ENCODE measurements around the gene ITGA2B. TPM values are rescaled to one million over a fixed set of nuclear protein-coding genes. Genes with fewer than 3 reads are reported as not detected.
"Not testable (repeated sequence)": the region's sequence is repeated elsewhere in the genome, so short reads cannot be mapped to it uniquely, and the experiment has no call there.

Gene ITGA2B
- total and polyA plus RNA-seq, 5 donors: 3.4 to 14.3 (median 7.5) TPM

DNA sequence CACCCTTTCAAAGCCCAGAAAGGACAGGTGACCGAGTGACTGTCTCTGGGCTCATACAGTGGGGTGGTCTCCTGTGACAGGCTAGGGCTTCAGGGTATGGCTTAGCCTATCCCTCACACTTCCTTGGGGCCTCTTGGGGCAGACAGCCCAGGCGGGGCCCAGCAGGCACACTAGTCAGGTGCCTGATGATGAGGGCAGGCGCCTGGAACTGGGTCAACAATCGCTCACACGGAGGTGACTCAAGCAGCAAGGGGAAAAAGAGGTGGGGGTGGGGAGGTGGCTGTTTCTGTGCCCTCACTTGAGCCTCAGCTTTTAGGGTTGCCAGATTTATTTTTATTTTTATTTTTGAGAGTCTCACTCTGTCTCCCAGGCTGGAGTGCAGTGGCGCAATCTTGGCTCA, 50.7 kb downstream of the ITGA2B start:
- H3K4me3 ChIP-seq (ENCODE audit: low read length): no peak overlapping the region
- peak in 1 of 3 donors; percentile 74 for DNase-seq
- no peaks in the 10 kb centered on the region for H3K9me3 ChIP-seq (ENCODE audit: control insufficient read depth, low read length)
- no peaks in the 10 kb centered on the region for H3K4me1 ChIP-seq (ENCODE audit: control insufficient read depth, insufficient read depth, low read length)
- peak; percentile 40 to 79 for ATAC-seq
- H3K27me3 ChIP-seq (ENCODE audit: control insufficient read depth, insufficient read depth): no peaks in the 10 kb centered on the region
- intact Hi-C loops (cut with DNase I): no loop called here
- WGBS: 52% methylated on average over 6 of the region's 6 CpGs
- H3K27ac ChIP-seq (ENCODE audit: low read length): peak overlapping the region; percentile 1

DNA sequence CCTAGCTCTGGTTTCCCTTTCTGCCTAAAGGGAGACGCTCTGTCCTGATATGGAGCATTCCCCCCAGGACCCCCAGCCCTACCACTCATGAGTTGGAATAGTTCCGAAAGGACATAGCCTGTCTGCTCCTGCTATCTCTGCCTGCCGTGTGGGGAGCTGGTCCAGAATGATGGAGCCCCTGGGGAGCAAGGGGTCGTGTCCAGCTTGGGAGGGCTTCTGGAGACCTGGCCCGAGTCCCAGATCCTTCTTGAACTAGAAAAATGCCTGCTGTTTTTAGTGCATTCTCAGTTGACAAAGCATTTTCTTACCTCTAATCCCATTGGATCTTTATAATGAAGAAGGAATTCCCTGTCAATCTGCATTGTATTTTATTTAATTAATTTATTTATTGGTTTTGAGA, 53.5 kb downstream of the ITGA2B start:
- 25% methylated on average over 5 of the region's 5 CpGs for WGBS

DNA sequence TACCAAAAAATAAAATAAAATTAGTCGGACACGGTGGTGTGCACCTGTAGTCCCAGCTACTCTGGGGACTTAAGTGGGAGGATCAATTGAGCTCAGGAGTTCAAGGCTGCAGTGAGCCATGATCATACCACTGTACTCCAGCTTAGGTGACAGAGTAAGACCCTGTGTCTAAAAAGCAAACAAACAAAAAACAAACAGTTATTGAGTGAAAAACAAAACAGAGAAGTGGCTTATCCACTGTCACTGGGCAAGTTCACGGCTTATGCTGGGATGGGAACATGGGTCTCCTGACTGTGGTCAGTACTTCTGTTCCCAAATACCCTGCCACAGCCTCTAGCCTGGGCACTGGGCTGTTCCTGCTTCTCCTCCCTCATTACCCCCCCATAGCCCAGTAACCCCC, 53.9 kb downstream of the ITGA2B start:
- H3K4me3 ChIP-seq (ENCODE audit: low read length): no peak overlapping the region
- no peaks in the 10 kb centered on the region for H3K4me1 ChIP-seq (ENCODE audit: control insufficient read depth, insufficient read depth, low read length)
- no peaks in the 10 kb centered on the region for H3K27me3 ChIP-seq (ENCODE audit: control insufficient read depth, insufficient read depth)
- intact Hi-C loops (cut with DNase I): no loop called here
- ATAC-seq (no peak), DNase-seq (no peak)
- H3K9me3 ChIP-seq (ENCODE audit: control insufficient read depth, low read length): no peaks in the 10 kb centered on the region
- WGBS: 65% methylated on average over 3 of the region's 3 CpGs
- H3K27ac ChIP-seq (ENCODE audit: low read length): no peak overlapping the region

More for the DNA sequence above, 53.5 kb downstream of the ITGA2B start:
- H3K4me1 ChIP-seq (ENCODE audit: control insufficient read depth, insufficient read depth, low read length): no peaks in the 10 kb centered on the region
- DNase-seq: no peak
- no peak overlapping the region for H3K4me3 ChIP-seq (ENCODE audit: low read length)
- H3K27ac ChIP-seq (ENCODE audit: low read length): no peak overlapping the region
- intact Hi-C loops (cut with DNase I): no loop called here
- no peak for ATAC-seq
- no peaks in the 10 kb centered on the region for H3K27me3 ChIP-seq (ENCODE audit: control insufficient read depth, insufficient read depth)
- H3K9me3 ChIP-seq (ENCODE audit: control insufficient read depth, low read length): no peaks in the 10 kb centered on the region

DNA sequence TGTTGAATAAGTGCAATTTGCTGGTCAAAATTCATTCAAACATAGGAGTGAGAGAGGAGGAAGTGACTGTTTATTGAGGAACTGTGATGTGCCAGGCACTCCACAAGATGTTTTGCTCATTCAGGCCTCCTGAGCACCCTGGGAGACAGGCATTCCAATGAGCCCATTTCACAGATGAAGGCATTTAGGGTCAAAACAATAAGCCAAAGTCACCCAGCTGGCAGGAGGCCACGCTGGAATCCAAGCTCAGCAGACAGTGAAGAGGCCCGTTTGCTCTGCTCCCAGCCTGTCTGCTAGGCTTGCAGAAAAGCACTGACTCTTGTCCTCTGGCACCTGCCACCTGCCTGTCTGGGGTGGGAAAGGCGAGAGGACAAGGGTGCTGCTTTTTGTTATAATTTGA, 54.7 kb downstream of the ITGA2B start:
- Histone ChIP-seq H3K4me1 (ENCODE audit: control insufficient read depth, insufficient read depth, low read length) (no peaks in the 10 kb centered on the region), H3K9me3 (ENCODE audit: control insufficient read depth, low read length) (no peaks in the 10 kb centered on the region), H3K4me3 (ENCODE audit: low read length) (no peak overlapping the region), H3K27ac (ENCODE audit: low read length) (no peak overlapping the region), H3K27me3 (ENCODE audit: control insufficient read depth, insufficient read depth) (no peaks in the 10 kb centered on the region)
- ATAC-seq (no peak), DNase-seq (no peak)
- WGBS: 47% methylated on average over 3 of the region's 3 CpGs
- intact Hi-C loops (cut with DNase I): loop anchor here in 1 of 4 donors (5.0 kb wide), 1 partner anchor 122 kb away; no protein-coding TSS in a partner anchor

DNA sequence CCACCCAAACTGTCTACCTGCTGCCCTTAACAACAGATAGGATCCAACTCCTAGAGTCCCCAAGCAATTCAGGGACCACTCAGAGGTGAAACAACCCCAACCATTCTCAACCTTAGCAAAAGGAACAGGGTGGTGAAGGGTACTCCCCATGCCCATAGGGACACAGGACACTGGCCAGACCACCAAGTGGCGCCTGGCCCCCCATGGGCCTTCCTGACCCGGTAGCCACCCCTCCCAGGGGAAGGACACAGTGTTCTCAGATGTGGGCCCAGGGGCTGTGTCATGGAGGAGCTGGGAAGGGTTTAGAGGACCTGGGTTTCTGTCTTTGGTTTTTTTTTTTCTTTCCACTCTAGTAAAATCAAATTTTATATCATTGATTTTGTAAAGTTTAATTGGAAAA, 55.1 kb downstream of the ITGA2B start:
- intact Hi-C loops (cut with DNase I): loop anchor here in 1 of 4 donors (5.0 kb wide), 1 partner anchor 122 kb away; no protein-coding TSS in a partner anchor
- Histone ChIP-seq H3K27me3 (ENCODE audit: control insufficient read depth, insufficient read depth) (no peaks in the 10 kb centered on the region), H3K4me3 (ENCODE audit: low read length) (no peak overlapping the region), H3K9me3 (ENCODE audit: control insufficient read depth, low read length) (no peaks in the 10 kb centered on the region), H3K27ac (ENCODE audit: low read length) (no peak overlapping the region), H3K4me1 (ENCODE audit: control insufficient read depth, insufficient read depth, low read length) (no peaks in the 10 kb centered on the region)
- DNase-seq: peak in 1 of 3 donors; percentile 48
- no peak for ATAC-seq
- 60% methylated on average over 2 of the region's 2 CpGs for WGBS

DNA sequence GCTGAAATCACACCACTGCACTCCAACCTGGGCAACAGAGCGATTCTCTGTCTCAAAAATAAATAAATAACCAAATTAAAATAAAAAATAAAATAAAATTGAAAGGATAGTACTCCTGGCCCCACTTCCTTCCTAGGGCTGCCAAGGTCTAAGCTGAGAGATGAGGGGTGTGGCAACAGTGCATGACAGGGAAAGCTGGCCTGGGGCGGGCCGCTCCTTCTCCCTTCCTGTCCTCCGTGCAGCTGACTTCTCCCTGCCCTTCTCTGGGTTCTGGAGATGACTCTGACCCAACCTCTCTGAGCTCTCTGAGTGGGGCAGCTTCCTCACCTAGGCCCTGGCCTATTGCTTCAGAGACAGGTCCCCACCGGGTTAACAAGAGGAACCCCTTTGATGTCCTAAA, 56.1 kb downstream of the ITGA2B start:
- WGBS: 60% methylated on average over 5 of the region's 5 CpGs
- intact Hi-C loops (cut with DNase I): loop anchor here in 1 of 4 donors (5.0 kb wide), 1 partner anchor 121 kb away; no protein-coding TSS in a partner anchor
- peak; percentile 44 to 56 for ATAC-seq

DNA sequence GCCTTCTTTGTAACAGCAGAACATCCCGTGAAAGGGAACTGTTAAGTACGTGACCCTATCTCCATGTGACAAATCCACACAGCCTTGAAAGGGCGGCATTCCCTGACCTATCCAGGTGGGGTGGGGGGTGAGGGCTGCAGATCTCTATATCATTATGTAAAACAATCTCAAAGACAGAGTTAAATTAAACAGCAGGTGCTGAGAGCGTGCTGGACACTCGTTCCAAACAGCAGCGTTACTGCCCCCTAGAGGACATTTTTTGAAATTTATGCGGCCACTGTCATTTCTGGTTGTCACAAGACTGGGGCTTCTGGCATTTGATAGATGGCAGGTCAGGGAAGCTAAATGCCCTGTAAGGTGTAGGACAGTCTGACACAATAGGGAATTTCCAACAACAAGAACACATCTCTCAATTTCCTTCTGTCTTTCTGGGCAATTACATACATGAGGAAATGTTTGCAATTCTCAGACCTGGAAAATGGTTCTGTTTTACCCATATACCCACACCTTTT, 58.1 kb downstream of the ITGA2B start:
- no peaks in the 10 kb centered on the region for H3K27me3 ChIP-seq (ENCODE audit: control insufficient read depth, insufficient read depth)
- H3K4me1 ChIP-seq (ENCODE audit: control insufficient read depth, insufficient read depth, low read length): no peaks in the 10 kb centered on the region
- H3K9me3 ChIP-seq (ENCODE audit: control insufficient read depth, low read length): no peaks in the 10 kb centered on the region
- 0% methylated on average over 7 of the region's 7 CpGs for WGBS
- ATAC-seq (peak in 1 of 2 donors; percentile 9), DNase-seq (peak in 2 of 3 donors; percentile 63 to 77)
- no peak overlapping the region for H3K27ac ChIP-seq (ENCODE audit: low read length)
- no peak overlapping the region for H3K4me3 ChIP-seq (ENCODE audit: low read length)
- intact Hi-C loops (cut with DNase I): loop anchor here in 1 of 4 donors (5.0 kb wide), 1 partner anchor 119 kb away; no protein-coding TSS in a partner anchor

More for the DNA sequence above, 56.1 kb downstream of the ITGA2B start:
- peak in 1 of 3 donors; percentile 76 for DNase-seq
- Histone ChIP-seq H3K27me3 (ENCODE audit: control insufficient read depth, insufficient read depth) (no peaks in the 10 kb centered on the region), H3K4me1 (ENCODE audit: control insufficient read depth, insufficient read depth, low read length) (no peaks in the 10 kb centered on the region), H3K4me3 (ENCODE audit: low read length) (no peak overlapping the region), H3K27ac (ENCODE audit: low read length) (no peak overlapping the region), H3K9me3 (ENCODE audit: control insufficient read depth, low read length) (no peaks in the 10 kb centered on the region)

DNA sequence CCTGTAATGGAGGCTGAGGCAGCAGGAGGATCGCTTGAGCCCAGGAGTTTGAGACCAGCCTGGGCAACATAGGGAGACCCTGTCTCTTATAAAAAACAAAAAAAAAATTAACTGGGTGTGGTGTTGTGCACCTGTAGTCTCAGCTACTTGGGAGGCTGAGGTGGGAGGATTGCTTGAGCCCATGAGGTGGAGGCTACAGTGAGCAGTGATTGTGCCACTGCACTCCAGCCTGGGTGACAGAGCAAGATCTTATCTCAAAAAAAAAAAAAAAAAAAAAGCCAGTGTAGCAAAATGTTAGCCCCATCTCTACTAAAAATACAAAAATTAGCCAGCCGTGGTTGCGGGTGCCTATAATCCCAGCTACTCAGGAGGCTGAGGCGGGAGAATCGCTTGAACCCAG, 59.2 kb downstream of the ITGA2B start:
- not testable (repeated sequence) for ATAC-seq; DNase-seq; H3K27ac ChIP-seq (ENCODE audit: low read length); H3K9me3 ChIP-seq (ENCODE audit: control insufficient read depth, low read length); H3K4me1 ChIP-seq (ENCODE audit: control insufficient read depth, insufficient read depth, low read length); H3K4me3 ChIP-seq (ENCODE audit: low read length); H3K27me3 ChIP-seq (ENCODE audit: control insufficient read depth, insufficient read depth)
- intact Hi-C loops (cut with DNase I): loop anchor here in 1 of 4 donors (5.0 kb wide), 1 partner anchor 118 kb away; no protein-coding TSS in a partner anchor
- WGBS: 91% methylated on average over 5 of the region's 5 CpGs

DNA sequence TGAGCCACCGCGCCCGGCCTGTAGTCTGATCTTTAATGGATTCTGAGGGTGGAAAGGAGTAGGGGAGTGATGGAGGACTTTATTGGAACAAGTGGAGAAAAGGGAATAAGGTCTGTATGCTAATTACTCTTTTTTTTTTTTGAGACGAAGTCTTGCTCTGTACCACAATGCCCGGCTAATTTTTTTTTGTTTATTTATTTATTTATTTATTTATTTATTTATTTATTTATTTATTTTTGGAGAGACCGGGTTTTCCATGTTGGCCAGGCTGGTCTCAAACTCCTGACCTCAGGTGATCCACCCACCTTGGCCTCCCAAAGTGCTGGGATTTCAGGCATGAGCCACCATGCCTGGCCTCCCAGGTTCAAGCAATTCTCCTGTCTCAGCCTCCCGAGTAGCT, 59.9 kb downstream of the ITGA2B start:
- H3K27ac ChIP-seq (ENCODE audit: low read length); H3K27me3 ChIP-seq (ENCODE audit: control insufficient read depth, insufficient read depth); H3K4me3 ChIP-seq (ENCODE audit: low read length); H3K9me3 ChIP-seq (ENCODE audit: control insufficient read depth, low read length); ATAC-seq; H3K4me1 ChIP-seq (ENCODE audit: control insufficient read depth, insufficient read depth, low read length): not testable (repeated sequence)
- peak in 1 of 3 donors; percentile 37 for DNase-seq
- 84% methylated on average over 7 of the region's 7 CpGs for whole genome bisulfite sequencing
- intact Hi-C loops (cut with DNase I): loop anchor here in 1 of 4 donors (5.0 kb wide), 1 partner anchor 117 kb away; no protein-coding TSS in a partner anchor

DNA sequence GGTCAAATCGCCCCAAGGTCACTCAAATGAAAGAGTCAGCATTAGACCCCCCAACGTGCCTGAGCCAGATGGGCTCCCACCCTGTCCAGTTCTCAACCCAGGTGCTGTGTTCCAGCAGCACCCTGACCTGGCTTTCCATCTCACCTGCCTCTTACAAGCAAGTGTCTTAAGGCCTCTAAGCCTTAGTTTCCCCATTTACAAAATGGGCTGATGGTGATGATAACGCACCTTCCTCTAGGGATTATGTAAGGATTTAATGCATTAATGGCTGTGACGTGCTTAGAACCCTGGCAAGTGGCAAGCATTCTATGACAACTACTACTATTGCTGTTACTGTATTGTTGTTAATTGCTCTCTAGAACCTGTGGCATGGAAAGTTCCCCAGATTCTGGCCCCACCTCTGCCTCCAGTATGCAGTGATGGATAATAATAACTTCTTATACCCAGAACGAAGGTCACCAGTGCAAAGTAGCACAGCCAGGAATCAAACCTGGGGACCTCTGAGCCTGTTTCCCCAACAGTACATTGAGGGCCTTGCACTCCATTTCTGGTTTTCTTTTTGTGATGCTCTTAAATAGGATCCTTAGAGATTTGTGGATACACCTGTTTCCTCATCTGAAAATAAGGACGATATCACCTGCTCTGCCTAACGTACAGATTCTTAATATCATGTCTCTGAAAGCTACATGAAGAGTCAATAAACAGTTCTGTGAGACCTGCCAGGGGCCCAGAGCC, 61.6 kb downstream of the ITGA2B start:
- Histone ChIP-seq H3K9me3 (ENCODE audit: control insufficient read depth, low read length) (no peaks in the 10 kb centered on the region), H3K27me3 (ENCODE audit: control insufficient read depth, insufficient read depth) (no peaks in the 10 kb centered on the region), H3K4me1 (ENCODE audit: control insufficient read depth, insufficient read depth, low read length) (no peaks in the 10 kb centered on the region), H3K4me3 (ENCODE audit: low read length) (no peak overlapping the region), H3K27ac (ENCODE audit: low read length) (no peak overlapping the region)
- intact Hi-C loops (cut with DNase I): loop anchor here in 1 of 4 donors (5.0 kb wide), 1 partner anchor 116 kb away; no protein-coding TSS in a partner anchor
- WGBS: 73% methylated on average over 7 of the region's 7 CpGs
- ATAC-seq (no peak), DNase-seq (no peak)

DNA sequence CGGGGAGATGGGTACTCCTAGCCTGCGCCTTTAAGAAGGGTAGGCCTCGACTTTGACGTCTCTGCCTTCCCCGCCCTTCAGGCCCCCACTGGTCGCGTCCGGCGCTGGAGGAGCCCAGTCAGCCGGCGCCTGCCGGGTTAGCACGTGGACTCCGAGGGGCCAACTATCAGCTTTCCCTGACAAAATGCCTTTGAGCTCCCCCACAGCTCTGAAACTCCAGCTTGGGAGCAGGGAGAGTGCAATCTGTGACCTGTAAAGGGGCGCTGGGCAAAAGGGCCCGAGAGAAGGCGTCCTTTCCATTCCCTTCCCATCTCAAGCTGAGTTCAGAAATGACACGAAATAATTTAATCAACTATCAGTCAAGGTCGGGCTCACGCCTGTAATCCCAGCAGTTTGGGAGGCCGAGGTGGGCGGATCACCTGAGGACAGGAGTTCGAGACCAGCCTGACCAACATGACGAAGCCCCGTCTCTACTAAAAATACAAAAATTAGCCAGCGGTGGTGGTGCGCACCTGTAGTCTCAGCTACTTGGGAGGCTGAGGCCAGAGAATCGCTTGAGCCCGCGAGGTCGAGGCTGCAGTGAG, 62.5 kb downstream of the ITGA2B start:
- intact Hi-C loops (cut with DNase I): loop anchor here in 1 of 4 donors (5.0 kb wide), 1 partner anchor 115 kb away; no protein-coding TSS in a partner anchor
- peak overlapping the region; percentile 71 for H3K27ac ChIP-seq (ENCODE audit: low read length)
- 24% methylated on average over 31 of the region's 31 CpGs for WGBS

More for the DNA sequence above, 62.5 kb downstream of the ITGA2B start:
- Histone ChIP-seq H3K9me3 (ENCODE audit: control insufficient read depth, low read length) (no peaks in the 10 kb centered on the region), H3K27me3 (ENCODE audit: control insufficient read depth, insufficient read depth) (no peaks in the 10 kb centered on the region), H3K4me1 (ENCODE audit: control insufficient read depth, insufficient read depth, low read length) (no peaks in the 10 kb centered on the region), H3K4me3 (ENCODE audit: low read length) (peak overlapping the region; percentile 34)
- ATAC-seq: peak; percentile 89 to 92
- peak; percentile 97 to 99 (median 98) for DNase-seq
